LNCAP (cell line): Measurements from ENCODE around the gene GALNT12.

ENCODE experiments used
- TF ChIP-seq, protein P1 (sequence below): fragments of 450-650 bp; IDR thresholded peaks from 2 replicates; pipeline ENCODE4 v1.5.1; 2017; ENCODE audit warnings: mild to moderate bottlenecking

GALNT12 gene

DNA sequence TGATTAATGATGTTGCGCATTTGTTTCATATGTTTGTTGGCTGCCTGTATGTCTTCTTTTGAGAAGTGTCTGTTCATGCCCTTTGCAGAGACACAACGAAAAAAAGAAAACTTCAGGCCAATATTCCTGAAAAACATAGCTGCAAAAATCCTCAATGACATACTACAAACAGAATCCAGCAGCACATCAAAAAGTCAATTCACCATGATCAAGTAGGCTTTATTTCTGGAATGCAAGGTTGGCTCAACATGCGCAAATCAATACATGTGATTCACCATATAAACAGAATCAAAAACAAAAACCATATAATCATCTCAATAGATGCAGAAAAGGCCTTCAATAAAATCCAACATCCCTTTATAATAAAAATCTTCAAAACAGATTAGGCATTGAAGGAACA, 9.2 kb upstream of the GALNT12 start:
- TF ChIP-seq, protein P1, sequence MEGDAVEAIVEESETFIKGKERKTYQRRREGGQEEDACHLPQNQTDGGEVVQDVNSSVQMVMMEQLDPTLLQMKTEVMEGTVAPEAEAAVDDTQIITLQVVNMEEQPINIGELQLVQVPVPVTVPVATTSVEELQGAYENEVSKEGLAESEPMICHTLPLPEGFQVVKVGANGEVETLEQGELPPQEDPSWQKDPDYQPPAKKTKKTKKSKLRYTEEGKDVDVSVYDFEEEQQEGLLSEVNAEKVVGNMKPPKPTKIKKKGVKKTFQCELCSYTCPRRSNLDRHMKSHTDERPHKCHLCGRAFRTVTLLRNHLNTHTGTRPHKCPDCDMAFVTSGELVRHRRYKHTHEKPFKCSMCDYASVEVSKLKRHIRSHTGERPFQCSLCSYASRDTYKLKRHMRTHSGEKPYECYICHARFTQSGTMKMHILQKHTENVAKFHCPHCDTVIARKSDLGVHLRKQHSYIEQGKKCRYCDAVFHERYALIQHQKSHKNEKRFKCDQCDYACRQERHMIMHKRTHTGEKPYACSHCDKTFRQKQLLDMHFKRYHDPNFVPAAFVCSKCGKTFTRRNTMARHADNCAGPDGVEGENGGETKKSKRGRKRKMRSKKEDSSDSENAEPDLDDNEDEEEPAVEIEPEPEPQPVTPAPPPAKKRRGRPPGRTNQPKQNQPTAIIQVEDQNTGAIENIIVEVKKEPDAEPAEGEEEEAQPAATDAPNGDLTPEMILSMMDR, result no peak

- TF ChIP-seq, protein P1, result no peak
These were observed 5.9 kb upstream of the GALNT12 start for GRCh38 chr9:98801561-98801960.

DNA sequence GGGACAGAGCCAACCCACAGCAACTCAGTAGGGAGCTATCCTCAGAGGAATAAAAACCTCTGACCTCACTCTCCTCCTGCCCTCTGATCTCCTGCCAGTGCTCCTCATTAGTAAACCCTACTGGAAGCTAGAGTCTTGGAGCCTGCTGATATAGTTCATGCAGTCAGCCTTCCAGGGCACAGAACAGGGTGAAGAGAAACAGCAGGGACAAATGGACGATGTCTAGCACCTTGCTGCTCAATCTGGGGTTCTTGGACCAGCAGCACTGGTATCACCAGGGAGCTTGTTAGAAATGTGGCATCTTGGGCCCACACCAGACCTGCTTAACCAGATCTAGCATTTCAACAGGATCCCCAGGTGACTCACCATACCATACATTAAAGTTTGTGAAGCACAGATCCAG, 5.5 kb upstream of the GALNT12 start:
- TF ChIP-seq, protein P1, result no peak

- TF ChIP-seq, protein P1, result no peak
These were observed 3.4 kb upstream of the GALNT12 start for GRCh38 chr9:98804083-98804482.

DNA sequence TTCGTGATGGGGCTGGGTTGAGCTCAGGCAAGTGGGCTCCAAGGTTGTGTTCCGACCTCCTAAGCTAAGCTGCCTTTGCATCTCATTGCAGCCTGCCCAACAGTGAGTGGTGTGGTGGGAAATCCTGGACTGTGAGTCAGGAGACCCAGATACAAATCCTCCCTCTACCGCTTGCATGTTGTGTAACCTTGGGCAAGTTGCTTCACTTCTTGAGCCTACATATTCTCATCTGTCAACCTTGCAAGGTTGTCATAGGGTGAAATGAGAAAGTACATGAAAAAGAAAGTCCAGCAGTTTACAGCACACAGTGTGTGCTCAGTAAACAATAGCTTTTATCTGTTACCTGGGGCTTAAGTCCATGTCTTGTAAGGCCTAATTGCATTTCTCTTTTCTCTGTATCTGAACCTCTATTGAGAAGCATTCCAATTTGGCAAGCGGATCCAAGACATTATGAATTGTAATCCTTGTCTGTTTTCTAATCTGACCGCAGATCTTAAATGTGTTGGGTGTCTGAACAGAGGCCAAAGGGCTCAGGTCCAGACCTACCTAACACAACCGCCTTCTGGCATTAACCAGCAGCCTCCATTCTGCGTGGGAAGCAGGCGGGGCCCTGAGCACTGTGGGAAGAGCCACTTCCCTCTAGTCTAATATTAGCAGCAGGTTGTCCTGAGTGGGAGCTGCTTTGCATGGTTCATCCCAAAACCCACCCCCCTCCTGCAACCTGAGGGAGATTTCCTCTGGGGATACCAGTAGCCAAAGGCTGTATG, 1.8 kb upstream of the GALNT12 start:
- TF ChIP-seq, protein P1, result no peak

GRCh38 chr9:98806394-98807035, 955 bp upstream of the GALNT12 start:
- TF ChIP-seq, protein P1, result peak; percentile 45

- TF ChIP-seq, protein P1, result 0 out of 2 replicates have a peak, but pooled peaks have one; percentile 4
These were observed 335 bp downstream of the GALNT12 start for GRCh38 chr9:98807814-98808195.
